ENCODE data around the gene HMGA1. TPM values are rescaled to one million over a fixed set of nuclear protein-coding genes. Genes with fewer than 3 reads are reported as not detected.

Gene HMGA1
- total and polyA plus RNA-seq, 2 of the 13 experiments (the other 11 are each of a cell fraction or from before 2014, with no cell fraction given), result 117 to 145 TPM

DNA sequence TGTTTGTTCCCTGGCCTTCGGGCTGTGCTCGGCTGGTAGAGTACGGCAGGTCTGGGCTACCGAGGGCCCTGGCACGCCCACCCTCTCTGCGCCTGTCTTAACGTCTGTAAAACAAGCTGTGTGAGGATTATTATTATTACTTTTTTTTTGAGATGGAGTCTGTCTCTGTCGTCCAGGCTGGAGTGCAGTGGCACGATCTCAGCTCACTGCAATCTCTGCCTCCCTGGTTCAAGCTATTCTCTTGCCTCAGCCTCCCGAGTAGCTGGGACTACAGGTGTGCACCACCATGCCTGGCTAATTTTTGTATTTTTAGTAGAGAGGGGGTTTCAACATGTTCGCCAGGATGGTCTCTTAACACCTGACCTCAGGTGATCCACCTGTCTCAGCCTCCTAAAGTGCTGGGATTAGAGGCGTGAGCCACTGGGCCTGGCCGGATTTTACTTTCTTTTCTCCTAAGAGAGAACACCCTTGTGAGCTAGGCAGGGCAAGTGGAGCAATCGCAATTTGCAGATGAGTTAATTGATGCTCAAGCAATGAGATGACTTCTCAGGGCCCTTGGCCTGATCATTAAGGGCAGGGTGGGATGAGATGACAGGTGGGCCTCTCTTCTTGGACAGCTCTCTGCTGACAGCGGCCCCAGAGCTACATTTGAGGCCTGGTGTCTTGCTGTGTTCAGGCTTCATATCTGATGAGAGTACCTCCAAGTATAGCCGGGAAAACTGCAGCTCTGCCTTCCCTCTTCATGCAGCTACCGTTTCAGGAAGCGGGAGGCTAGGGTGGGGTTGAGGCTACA, 13.0 kb downstream of the HMGA1 start (continued):
- TF ChIP-seq, protein P1, sequence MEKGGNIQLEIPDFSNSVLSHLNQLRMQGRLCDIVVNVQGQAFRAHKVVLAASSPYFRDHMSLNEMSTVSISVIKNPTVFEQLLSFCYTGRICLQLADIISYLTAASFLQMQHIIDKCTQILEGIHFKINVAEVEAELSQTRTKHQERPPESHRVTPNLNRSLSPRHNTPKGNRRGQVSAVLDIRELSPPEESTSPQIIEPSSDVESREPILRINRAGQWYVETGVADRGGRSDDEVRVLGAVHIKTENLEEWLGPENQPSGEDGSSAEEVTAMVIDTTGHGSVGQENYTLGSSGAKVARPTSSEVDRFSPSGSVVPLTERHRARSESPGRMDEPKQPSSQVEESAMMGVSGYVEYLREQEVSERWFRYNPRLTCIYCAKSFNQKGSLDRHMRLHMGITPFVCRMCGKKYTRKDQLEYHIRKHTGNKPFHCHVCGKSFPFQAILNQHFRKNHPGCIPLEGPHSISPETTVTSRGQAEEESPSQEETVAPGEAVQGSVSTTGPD (CRISPR knock-in tag; IDR thresholded peaks at IDR 0.05), result 0 out of 2 replicates have a peak, but pooled peaks have one; percentile 18
- TF ChIP-seq ZNF253 (CRISPR knock-in tag; IDR thresholded peaks at IDR 0.05; ENCODE audit: borderline replicate concordance) (no peak), ZEB1 (IDR thresholded peaks at IDR 0.05; ENCODE audit: insufficient replicate concordance, low read depth) (no peak), KDM5A (IDR thresholded peaks at IDR 0.05; ENCODE audit: borderline replicate concordance, low read length) (no peak), ARNTL (CRISPR knock-in tag; IDR thresholded peaks at IDR 0.05) (no peak), FOXM1 (CRISPR knock-in tag; IDR thresholded peaks at IDR 0.05) (no peak), ZNF329 (CRISPR knock-in tag; IDR thresholded peaks at IDR 0.05; ENCODE audit: low read depth) (no peak), ZNF547 (CRISPR knock-in tag; IDR thresholded peaks at IDR 0.05) (no peak), ZNF776 (CRISPR knock-in tag; IDR thresholded peaks at IDR 0.05) (peak; percentile 37), ZNF235 (CRISPR knock-in tag; IDR thresholded peaks at IDR 0.05; ENCODE audit: borderline replicate concordance) (0 out of 2 replicates have a peak, but pooled peaks have one; percentile 25), GTF3A (CRISPR knock-in tag; conservative IDR thresholded peaks at IDR 0.05) (no peak), TMF1 (CRISPR knock-in tag; IDR thresholded peaks at IDR 0.05; ENCODE audit: low read depth) (0 out of 2 replicates have a peak, but pooled peaks have one; percentile 5), CC2D1A (CRISPR knock-in tag; IDR thresholded peaks at IDR 0.05) (no peak), PTBP1 (IDR thresholded peaks at IDR 0.05; ENCODE audit: low read depth, low read length, poor library complexity, severe bottlenecking) (no peak), TCF12 (IDR thresholded peaks at IDR 0.05) (no peak), TCF12 (CRISPR knock-in tag; IDR thresholded peaks at IDR 0.05) (peak; percentile 90)
- TF ChIP-seq, protein P2, sequence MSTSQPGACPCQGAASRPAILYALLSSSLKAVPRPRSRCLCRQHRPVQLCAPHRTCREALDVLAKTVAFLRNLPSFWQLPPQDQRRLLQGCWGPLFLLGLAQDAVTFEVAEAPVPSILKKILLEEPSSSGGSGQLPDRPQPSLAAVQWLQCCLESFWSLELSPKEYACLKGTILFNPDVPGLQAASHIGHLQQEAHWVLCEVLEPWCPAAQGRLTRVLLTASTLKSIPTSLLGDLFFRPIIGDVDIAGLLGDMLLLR (CRISPR knock-in tag; IDR thresholded peaks at IDR 0.05), result peak; percentile 73; the same call in 1 of the 2 replicates
- TF ChIP-seq, protein P3, sequence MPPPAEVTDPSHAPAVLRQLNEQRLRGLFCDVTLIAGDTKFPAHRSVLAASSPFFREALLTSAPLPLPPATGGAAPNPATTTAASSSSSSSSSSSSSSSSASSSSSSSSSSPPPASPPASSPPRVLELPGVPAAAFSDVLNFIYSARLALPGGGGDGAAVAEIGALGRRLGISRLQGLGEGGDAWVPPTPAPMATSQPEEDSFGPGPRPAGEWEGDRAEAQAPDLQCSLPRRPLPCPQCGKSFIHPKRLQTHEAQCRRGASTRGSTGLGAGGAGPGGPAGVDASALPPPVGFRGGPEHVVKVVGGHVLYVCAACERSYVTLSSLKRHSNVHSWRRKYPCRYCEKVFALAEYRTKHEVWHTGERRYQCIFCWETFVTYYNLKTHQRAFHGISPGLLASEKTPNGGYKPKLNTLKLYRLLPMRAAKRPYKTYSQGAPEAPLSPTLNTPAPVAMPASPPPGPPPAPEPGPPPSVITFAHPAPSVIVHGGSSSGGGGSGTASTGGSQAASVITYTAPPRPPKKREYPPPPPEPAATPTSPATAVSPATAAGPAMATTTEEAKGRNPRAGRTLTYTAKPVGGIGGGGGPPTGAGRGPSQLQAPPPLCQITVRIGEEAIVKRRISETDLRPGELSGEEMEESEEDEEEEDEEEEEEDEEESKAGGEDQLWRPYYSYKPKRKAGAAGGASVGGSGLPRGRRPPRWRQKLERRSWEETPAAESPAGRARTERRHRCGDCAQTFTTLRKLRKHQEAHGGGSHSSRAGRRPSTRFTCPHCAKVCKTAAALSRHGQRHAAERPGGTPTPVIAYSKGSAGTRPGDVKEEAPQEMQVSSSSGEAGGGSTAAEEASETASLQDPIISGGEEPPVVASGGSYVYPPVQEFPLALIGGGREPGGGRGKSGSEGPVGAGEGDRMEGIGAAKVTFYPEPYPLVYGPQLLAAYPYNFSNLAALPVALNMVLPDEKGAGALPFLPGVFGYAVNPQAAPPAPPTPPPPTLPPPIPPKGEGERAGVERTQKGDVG (CRISPR knock-in tag; IDR thresholded peaks at IDR 0.05; ENCODE audit: borderline replicate concordance), result 0 out of 2 replicates have a peak, but pooled peaks have one; percentile 19

Measured in HepG2 (cell line).